Renal cortical epithelial cell (primary cell): ENCODE results near the gene MBNL2. TPM values are rescaled to one million over a fixed set of nuclear protein-coding genes. Genes with fewer than 3 reads are reported as not detected.
"Not testable (repeated sequence)": the region's sequence is repeated elsewhere in the genome, so short reads cannot be mapped to it uniquely, and the experiment has no call there.

ENCODE experiments used
- DNase-seq: peaks from one replicate; pipeline ENCODE4 v3.0.0-alpha.2; 2011; ENCODE audit warnings: low read depth
- total RNA-seq: library from RNA; depleted of rRNA; stranded (reverse); fragments of >200 nt; gene quantifications from 2 replicates; pipeline ENCODE4 v1.2.3, GENCODE V29; 2014

MBNL2 gene
- total RNA-seq, 1 donor from 2014 or later: 124 TPM

- DNase-seq: no peak
Observed at GRCh38 chr13:97347255-97347932, 125.3 kb downstream of the MBNL2 start.

GRCh38 chr13:97348569-97349100, 126.5 kb downstream of the MBNL2 start:
- DNase-seq: no peak

DNA sequence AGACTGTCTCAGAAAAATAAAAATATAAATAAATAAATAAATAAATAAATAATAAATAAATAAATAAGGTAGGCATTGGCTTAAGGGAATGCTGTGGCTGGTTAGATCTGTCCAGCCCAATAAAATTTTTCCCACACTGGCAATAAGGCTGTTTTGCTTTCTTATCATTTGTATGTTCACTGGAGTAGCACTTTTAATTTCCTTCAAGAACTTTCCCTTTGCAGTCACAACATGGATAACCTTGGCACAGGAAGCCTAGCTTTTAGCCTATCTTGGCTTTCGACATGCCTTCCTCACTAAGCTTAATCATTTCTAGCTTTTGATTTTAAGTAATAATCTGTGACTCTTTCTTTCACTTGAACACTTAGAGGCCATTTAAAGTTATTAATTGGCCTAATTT, 129.9 kb downstream of the MBNL2 start:
- not testable (repeated sequence) for DNase-seq

- no peak for DNase-seq
Observed at GRCh38 chr13:97352815-97353214, 130.7 kb downstream of the MBNL2 start.

DNA sequence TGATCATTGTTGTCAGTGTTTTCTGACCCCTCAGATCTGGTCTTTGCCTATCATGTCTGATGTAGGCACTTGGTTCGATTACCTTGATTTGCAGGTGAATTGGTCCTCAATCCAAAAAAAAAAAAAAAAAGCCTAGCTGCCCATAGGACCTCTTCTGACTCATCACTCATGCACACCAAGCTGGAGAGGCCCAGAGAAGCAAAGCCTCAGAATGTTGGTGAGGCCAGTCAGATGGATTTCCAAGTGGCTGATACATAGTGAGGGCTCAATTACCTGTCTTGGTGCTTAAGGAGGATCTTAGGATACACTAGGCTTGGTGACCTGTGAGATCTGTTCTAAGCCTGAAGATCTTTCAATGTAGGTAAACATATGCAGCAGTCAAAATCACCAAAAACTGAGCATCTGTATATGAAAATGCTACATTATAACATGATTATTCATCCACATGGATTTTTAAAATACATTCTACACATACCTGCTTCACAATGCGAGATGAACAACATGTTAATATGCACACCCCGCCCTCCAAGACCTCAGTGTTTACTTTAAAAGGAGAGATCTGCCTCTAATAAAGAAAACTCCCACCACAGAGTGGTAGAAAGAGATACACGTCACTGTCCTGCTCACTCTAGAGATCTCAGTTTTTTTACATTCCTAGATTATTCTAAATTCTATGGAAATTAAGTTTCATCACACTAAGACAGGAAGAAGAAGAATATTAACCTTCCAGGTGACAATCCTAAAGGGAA, 132.0 kb downstream of the MBNL2 start:
- peak; percentile 51 for DNase-seq

DNA sequence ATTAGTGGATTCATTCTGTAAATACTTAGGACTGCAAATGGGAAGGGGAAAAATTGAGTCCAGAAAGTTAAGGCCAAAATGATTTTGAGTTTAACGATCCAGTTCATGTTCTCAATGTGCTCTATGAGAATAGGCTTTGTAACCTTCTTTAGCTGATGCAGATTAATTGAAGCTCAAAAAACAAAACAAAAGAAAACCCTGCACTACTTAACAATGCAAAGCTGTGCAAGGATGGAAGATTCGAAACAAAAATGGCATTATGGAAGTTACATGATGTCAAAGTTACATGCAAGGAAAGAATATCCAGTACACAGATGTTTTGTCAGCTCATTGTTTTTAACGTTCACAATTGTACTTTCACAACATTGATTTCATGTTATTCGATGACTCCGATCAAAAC, 132.7 kb downstream of the MBNL2 start:
- no peak for DNase-seq

GRCh38 chr13:97356592-97356991, 134.5 kb downstream of the MBNL2 start:
- no peak for DNase-seq

- peak; percentile 65 for DNase-seq
Observed at GRCh38 chr13:97359181-97360057, 137.3 kb downstream of the MBNL2 start.

DNA sequence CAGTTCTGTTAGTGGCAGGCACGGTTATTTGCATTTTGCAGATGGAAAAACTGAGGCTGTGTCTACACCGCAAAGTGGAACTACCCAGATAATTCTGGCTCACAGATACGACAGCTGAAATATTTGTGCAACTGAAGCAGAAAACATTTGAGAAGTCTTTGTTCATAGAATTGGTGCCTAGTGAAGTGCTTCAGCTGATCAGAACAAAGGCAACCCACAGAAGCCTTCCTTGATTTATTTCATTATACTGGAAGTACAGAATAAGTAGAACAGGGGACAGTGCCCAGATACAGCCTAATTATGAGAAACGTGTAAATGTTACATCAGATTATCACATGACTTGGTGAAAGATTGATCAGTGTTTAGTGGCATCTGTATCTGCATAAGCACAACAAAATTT, 138.5 kb downstream of the MBNL2 start:
- no peak for DNase-seq

- no peak for DNase-seq
Observed at GRCh38 chr13:97364031-97364430, 141.9 kb downstream of the MBNL2 start.

GRCh38 chr13:97364827-97365226, 142.7 kb downstream of the MBNL2 start:
- DNase-seq: no peak

GRCh38 chr13:97366172-97366688, 144.1 kb downstream of the MBNL2 start:
- DNase-seq: no peak

DNA sequence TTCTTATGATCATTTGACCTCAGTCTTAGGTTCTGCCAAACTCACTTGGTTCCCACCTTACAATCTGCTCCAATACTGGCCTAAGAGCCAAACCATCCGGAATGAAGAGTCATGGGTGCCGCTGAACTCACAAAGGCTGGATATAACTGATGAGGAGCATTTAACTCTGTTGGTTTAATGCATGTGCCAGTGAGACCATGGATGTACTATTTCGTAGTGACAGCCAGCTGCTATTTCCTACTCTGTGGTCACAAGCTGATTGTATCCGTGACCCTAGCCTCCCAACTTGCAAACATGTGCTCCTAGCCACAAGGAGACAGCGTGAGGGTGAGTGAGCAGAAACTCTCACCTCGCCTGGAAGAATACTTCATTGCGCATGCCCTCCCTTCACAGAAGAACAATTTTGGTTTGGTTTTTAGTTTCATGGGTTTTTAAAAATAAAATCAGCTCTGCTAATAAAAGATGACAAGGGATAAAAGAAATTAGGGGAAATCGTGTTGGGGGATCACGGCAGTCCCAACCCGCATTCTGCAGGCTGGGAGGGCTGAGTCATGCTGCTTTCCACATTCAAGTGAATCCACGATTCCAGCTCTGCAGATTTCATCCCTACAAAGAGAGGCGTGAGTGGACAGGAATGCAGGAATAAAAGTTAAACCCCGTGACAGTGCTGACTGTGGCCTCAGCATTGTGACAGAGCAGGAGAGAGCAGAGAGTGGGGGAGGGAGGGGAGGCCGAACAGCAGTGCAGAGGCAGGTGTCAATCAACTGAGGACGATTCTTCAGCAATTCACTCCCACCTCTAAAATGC, 145.1 kb downstream of the MBNL2 start:
- DNase-seq: peak; percentile 94

GRCh38 chr13:97369261-97369893, 147.2 kb downstream of the MBNL2 start:
- peak; percentile 29 for DNase-seq

GRCh38 chr13:97371486-97372109, 149.5 kb downstream of the MBNL2 start:
- no peak for DNase-seq

DNA sequence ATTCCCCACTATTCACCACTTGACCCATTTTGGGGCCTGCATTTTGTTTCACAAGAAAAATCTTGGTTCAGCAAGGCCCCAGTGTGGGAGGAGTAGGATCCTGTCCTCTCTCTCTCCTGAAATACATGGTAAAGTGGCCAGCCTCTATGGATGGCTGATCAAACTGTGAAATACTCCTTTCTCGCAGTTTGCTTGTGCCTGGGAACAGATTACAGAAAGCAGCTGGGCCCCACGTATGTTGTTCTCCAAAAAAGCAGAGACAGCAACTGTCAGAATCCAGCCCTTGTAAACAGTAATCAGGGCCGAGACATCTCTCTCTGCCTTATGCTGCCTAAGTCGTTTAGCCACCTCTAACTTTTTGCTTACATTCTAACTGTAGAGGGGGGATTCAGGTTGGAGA, 150.8 kb downstream of the MBNL2 start:
- DNase-seq: no peak

- DNase-seq: no peak
Observed at GRCh38 chr13:97373787-97374186, 151.7 kb downstream of the MBNL2 start.

DNA sequence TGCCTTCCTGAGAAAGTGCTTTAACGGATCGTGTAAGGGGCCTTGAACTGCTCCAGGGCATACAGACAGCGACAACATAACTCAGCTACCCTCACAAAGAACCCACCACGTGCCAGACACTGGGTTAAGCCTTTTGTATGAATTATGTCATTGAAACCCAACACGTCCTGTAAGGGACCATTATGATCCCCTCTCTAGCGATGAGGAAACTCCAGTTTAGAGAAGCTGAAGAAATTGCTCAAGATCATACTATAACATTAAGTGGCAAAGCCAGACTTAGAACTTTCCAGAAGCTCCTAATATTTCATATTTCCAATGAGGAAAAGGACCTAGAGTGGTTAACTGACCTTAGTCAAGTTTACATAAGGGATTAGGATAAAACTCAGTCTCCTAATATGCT, 154.8 kb downstream of the MBNL2 start:
- DNase-seq: no peak

- no peak for DNase-seq
Observed at GRCh38 chr13:97379386-97379785, 157.3 kb downstream of the MBNL2 start.

GRCh38 chr13:97380696-97381095, 158.6 kb downstream of the MBNL2 start:
- DNase-seq: no peak
